ENCODE data around the gene ANKS6. TPM values are rescaled to one million over a fixed set of nuclear protein-coding genes. Genes with fewer than 3 reads are reported as not detected.

Gene ANKS6
- total and polyA plus RNA-seq, 9 of the 15 experiments (the other 6 are each of a cell fraction or from before 2014, with no cell fraction given) = 9.9 to 74.5 (median 36.9) TPM

DNA sequence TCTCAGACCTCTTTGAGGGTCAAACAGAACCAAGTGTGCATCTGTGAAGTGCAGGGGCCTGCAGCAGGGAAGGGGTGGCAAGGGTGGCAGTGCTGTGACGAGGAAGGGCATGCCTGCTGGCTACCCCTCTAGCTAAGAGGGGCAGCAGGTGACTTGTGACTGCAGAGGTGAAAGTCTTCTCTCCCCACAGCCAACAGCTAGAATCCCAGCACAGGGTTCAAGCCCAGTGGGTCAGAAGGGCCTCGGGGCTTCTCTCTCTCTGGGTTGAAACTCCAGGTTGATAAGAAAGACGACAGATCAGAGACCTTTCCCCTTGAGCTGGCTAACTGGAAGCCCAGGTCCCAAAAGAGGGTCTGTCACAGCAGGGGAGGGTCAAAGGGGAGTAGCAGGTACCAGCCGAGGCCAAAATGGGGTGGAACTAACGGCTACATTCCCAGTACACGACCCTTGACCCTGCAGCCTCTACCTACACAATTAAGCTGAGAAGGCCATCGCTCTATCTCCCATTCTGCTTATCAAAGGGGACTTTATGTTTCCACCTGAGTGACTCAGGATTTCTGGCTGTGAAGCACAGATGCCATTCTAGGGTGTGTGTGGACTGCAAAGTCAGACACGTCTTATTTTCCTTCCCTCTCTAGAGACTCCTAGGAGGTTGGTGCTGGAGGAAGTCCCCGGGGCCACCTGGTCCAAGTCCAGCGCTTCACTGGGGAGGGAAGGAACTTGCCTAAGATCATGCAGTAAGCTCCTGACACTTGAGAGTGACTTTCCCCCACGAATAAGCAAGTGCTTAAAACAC, 14.6 kb downstream of the ANKS6 start (continued):
- TF ChIP-seq, protein P1, sequence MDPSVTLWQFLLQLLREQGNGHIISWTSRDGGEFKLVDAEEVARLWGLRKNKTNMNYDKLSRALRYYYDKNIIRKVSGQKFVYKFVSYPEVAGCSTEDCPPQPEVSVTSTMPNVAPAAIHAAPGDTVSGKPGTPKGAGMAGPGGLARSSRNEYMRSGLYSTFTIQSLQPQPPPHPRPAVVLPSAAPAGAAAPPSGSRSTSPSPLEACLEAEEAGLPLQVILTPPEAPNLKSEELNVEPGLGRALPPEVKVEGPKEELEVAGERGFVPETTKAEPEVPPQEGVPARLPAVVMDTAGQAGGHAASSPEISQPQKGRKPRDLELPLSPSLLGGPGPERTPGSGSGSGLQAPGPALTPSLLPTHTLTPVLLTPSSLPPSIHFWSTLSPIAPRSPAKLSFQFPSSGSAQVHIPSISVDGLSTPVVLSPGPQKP (CRISPR knock-in tag; IDR thresholded peaks at IDR 0.05) = no peak
- peak; percentile 52; the same call in 1 of the 2 replicates for TF ChIP-seq DPF2 (IDR thresholded peaks at IDR 0.05)
- TF ChIP-seq, protein P2, sequence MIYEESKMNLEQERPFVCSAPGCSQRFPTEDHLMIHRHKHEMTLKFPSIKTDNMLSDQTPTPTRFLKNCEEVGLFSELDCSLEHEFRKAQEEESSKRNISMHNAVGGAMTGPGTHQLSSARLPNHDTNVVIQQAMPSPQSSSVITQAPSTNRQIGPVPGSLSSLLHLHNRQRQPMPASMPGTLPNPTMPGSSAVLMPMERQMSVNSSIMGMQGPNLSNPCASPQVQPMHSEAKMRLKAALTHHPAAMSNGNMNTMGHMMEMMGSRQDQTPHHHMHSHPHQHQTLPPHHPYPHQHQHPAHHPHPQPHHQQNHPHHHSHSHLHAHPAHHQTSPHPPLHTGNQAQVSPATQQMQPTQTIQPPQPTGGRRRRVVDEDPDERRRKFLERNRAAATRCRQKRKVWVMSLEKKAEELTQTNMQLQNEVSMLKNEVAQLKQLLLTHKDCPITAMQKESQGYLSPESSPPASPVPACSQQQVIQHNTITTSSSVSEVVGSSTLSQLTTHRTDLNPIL (CRISPR knock-in tag; IDR thresholded peaks at IDR 0.05) = no peak
- no peak for TF ChIP-seq SMARCA4 (IDR thresholded peaks at IDR 0.05)
- no peak for TF ChIP-seq FOXJ2 (tag; IDR thresholded peaks at IDR 0.05)
- no peak for TF ChIP-seq ZBED1 (IDR thresholded peaks at IDR 0.05)
- TF ChIP-seq, protein P3, sequence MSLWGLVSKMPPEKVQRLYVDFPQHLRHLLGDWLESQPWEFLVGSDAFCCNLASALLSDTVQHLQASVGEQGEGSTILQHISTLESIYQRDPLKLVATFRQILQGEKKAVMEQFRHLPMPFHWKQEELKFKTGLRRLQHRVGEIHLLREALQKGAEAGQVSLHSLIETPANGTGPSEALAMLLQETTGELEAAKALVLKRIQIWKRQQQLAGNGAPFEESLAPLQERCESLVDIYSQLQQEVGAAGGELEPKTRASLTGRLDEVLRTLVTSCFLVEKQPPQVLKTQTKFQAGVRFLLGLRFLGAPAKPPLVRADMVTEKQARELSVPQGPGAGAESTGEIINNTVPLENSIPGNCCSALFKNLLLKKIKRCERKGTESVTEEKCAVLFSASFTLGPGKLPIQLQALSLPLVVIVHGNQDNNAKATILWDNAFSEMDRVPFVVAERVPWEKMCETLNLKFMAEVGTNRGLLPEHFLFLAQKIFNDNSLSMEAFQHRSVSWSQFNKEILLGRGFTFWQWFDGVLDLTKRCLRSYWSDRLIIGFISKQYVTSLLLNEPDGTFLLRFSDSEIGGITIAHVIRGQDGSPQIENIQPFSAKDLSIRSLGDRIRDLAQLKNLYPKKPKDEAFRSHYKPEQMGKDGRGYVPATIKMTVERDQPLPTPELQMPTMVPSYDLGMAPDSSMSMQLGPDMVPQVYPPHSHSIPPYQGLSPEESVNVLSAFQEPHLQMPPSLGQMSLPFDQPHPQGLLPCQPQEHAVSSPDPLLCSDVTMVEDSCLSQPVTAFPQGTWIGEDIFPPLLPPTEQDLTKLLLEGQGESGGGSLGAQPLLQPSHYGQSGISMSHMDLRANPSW (CRISPR knock-in tag; IDR thresholded peaks at IDR 0.05) = no peak
- no peak for TF ChIP-seq SAFB (IDR thresholded peaks at IDR 0.05; ENCODE audit: borderline replicate concordance, low read depth, low read length)
- TF ChIP-seq, protein P4, sequence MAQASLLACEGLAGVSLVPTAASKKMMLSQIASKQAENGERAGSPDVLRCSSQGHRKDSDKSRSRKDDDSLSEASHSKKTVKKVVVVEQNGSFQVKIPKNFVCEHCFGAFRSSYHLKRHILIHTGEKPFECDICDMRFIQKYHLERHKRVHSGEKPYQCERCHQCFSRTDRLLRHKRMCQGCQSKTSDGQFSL (CRISPR knock-in tag; IDR thresholded peaks at IDR 0.05) = no peak
- TF ChIP-seq, protein P4 (tag; IDR thresholded peaks at IDR 0.05) = no peak
- TF ChIP-seq TAF1 (IDR thresholded peaks at IDR 0.05; ENCODE audit: control insufficient read depth, extremely low read depth, insufficient read depth, low read length, severe bottlenecking) = no peak
- no peak for TF ChIP-seq BHLHE40 (IDR thresholded peaks at IDR 0.05; ENCODE audit: low read length)
- no peak for TF ChIP-seq ZNF121 (CRISPR knock-in tag; conservative IDR thresholded peaks at IDR 0.05)
- TF ChIP-seq, protein P5, sequence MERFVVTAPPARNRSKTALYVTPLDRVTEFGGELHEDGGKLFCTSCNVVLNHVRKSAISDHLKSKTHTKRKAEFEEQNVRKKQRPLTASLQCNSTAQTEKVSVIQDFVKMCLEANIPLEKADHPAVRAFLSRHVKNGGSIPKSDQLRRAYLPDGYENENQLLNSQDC (CRISPR knock-in tag; IDR thresholded peaks at IDR 0.05) = no peak
- TF ChIP-seq CBFA2T3 (IDR thresholded peaks at IDR 0.05) = peak; percentile 49
- peak; percentile 50; the same call in 1 of the 2 replicates for TF ChIP-seq ZEB2 (IDR thresholded peaks at IDR 0.05)
- TF ChIP-seq ZNF436 (CRISPR knock-in tag; IDR thresholded peaks at IDR 0.05) = no peak
- no peak for TF ChIP-seq MAFF (IDR thresholded peaks at IDR 0.05; ENCODE audit: low read length)

All from K562 (cell line).